Naive thymus-derived CD4-positive, alpha-beta T cell (primary cell): Measurements from ENCODE around the gene SERPINB11. TPM values are rescaled to one million over a fixed set of nuclear protein-coding genes. Genes with fewer than 3 reads are reported as not detected.

Experiments used
- ATAC-seq: fragments of 150-1000 bp; cut with Tn5 transposase; 2 replicates; pipeline ENCODE4 v1.10.0; 2021; ENCODE audit warnings: mild to moderate bottlenecking, moderate library complexity
- CTCF ChIA-PET: fragments of 350-600 bp; sonication (Branson Sonifier 250); formaldehyde crosslinking; loops from one replicate; lab custom pipeline; 2021; ENCODE audit warnings: antibody characterized with exemption; lab: Charles Lee
- POLR2A ChIA-PET: fragments of 350-600 bp; sonication (Branson Sonifier 250); formaldehyde crosslinking; loops from one replicate; lab custom pipeline; 2021; ENCODE audit warnings: antibody characterized with exemption, inconsistent platforms; lab: Charles Lee
- DNase-seq, 9 donors: peaks; one replicate each; pipeline versions ENCODE4 v3.0.0 to v3.0.0-alpha.2; 2020 to 2022; ENCODE audit warnings: mixed read lengths in 1 of 9
- H3K27ac ChIP-seq: one replicate; pipeline ENCODE4 v1.7.0; 2013; ENCODE audit warnings: mild to moderate bottlenecking, low read depth, low read length, moderate library complexity
- H3K27me3 ChIP-seq, 2 donors: one replicate each; pipeline ENCODE4 v1.7.0; 2013; ENCODE audit warnings: low read length in 2 of 2, mild to moderate bottlenecking in 2 of 2, moderate library complexity in 2 of 2; ENCODE audit not compliant: control insufficient read depth in 2 of 2, insufficient read depth in 2 of 2
- H3K36me3 ChIP-seq, 3 experiments: 1 replicate in 2 of 3; 2 replicates in 1 of 3; pipeline ENCODE4 v1.7.0; 2013; ENCODE audit warnings: low read length in 3 of 3, mild to moderate bottlenecking in 3 of 3, moderate library complexity in 1 of 3; ENCODE audit not compliant: insufficient read depth in 3 of 3, control insufficient read depth in 2 of 3
- H3K4me1 ChIP-seq, 2 donors: one replicate each; pipeline ENCODE4 v1.7.0; 2013; ENCODE audit warnings: low read length in 2 of 2, mild to moderate bottlenecking in 2 of 2, moderate library complexity in 1 of 2; ENCODE audit not compliant: control insufficient read depth in 2 of 2, insufficient read depth in 2 of 2
- H3K4me3 ChIP-seq: 2 replicates; pipeline ENCODE4 v1.7.0; 2013; ENCODE audit warnings: mild to moderate bottlenecking, low read length
- H3K9me3 ChIP-seq, 3 experiments: 1 replicate in 2 of 3; 2 replicates in 1 of 3; pipeline ENCODE4 v1.7.0; 2013; ENCODE audit warnings: low read length in 3 of 3; ENCODE audit not compliant: control insufficient read depth in 2 of 3
- H3K27ac Mint-ChIP-seq, 9 donors: one replicate each; pipeline ENCODE4 v1.8.0; 2020 to 2022; ENCODE audit warnings: mixed read lengths in 9 of 9, mild to moderate bottlenecking in 8 of 9, moderate library complexity in 5 of 9, inconsistent platforms in 2 of 9
- H3K27me3 Mint-ChIP-seq, 5 donors: one replicate each; pipeline ENCODE4 v1.8.0; 2021 to 2022; ENCODE audit warnings: mixed read lengths in 5 of 5, mild to moderate bottlenecking in 1 of 5
- H3K36me3 Mint-ChIP-seq, 5 donors: one replicate each; pipeline ENCODE4 v1.8.0; 2020 to 2022; ENCODE audit warnings: mixed read lengths in 5 of 5, mild to moderate bottlenecking in 3 of 5, inconsistent platforms in 1 of 5
- H3K4me1 Mint-ChIP-seq, 7 donors: one replicate each; pipeline ENCODE4 v1.8.0; 2020 to 2022; ENCODE audit warnings: mixed read lengths in 7 of 7, mild to moderate bottlenecking in 3 of 7, inconsistent platforms in 1 of 7
- H3K4me3 Mint-ChIP-seq, 10 donors: one replicate each; pipeline ENCODE4 v1.8.0; 2020 to 2022; ENCODE audit warnings: mild to moderate bottlenecking in 10 of 10, mixed read lengths in 10 of 10, moderate library complexity in 6 of 10, inconsistent platforms in 2 of 10
- H3K9me3 Mint-ChIP-seq, 11 donors: one replicate each; pipeline ENCODE4 v1.8.0; 2020 to 2022; ENCODE audit warnings: mixed read lengths in 11 of 11, mild to moderate bottlenecking in 4 of 11, inconsistent platforms in 1 of 11, moderate library complexity in 1 of 11
- intact Hi-C, 2 donors: fragments of 100-400 bp; cut with micrococcal nuclease; formaldehyde crosslinking; loops; one replicate each; pipeline ENCODE4 v1.15.1; 2023
- polyA plus RNA-seq, 2 donors: library from polyadenylated mRNA; unstranded; fragments of 300-500 nt; fragmentation: Illumina TruSeq; gene quantifications; one replicate each; pipeline ENCODE4 v1.2.3, GENCODE V29; 2021
- total RNA-seq, 6 experiments: library from RNA in 5 of 6; stranded (reverse) in 5 of 6; gene quantifications; 1 replicate in 5 of 6; 2 replicates in 1 of 6; pipeline ENCODE4 v1.2.3 and lab custom pipeline; 2021 to 2026

SERPINB11 gene
- total and polyA plus RNA-seq, 7 experiments from 2014 or later = not detected

DNA sequence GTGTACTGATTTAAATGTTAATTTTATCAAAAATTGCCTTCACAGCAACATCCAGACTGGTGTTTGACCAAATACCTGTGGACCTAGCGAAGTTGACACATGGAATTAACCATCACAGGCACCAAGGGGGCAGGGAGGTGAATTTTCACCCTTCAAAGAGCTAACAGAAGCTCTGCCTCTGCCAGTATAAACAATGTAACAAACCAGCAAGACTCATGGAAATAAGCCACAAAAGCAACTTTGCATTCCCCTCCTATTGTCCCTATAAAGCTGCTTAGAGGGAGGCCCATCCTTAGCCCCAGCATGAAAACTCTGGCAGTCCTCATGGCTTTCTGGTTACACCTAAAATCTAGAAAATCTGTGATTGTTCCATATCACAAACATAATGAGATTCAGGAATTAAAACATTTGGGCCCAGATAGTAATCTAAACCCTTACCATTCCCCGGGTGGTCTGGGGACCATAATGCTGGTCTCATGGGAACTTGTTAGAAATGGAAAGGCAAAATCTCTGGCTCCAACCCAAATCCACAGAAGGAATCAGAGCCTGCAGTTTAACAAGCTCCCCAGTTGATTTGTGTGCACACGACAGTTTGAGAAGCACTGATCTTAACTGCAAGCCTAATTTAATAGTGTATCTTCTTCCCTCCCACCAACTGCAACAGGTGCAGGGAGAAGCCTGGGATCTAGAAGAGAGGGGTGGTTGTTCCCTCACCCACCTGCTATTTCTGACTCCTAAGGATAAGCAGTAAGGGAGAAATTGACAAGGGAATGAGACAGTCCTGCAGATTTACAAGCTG, 23.1 kb downstream of the SERPINB11 start:
- Mint-ChIP-seq H3K4me1 (no peaks in the 10 kb centered on the region), H3K9me3 (peaks cover 0 to 5% (median 0%) of the 10 kb centered on the region in 11 donors), H3K36me3 (peaks cover 0 to 3% (median 0%) of the 10 kb centered on the region in 5 donors), H3K27me3 (peaks cover 0 to 22% (median 9%) of the 10 kb centered on the region in 5 donors), H3K4me3 (no peak overlapping the region), H3K27ac (no peak overlapping the region)
- no peak for DNase-seq
- H3K4me1 ChIP-seq = no peaks in the 10 kb centered on the region
- H3K36me3 ChIP-seq = no peaks in the 10 kb centered on the region
- POLR2A ChIA-PET = no interaction called here
- no peaks in the 10 kb centered on the region for H3K27me3 ChIP-seq
- no peak for ATAC-seq
- H3K9me3 ChIP-seq = no peaks in the 10 kb centered on the region
- H3K4me3 ChIP-seq = no peak overlapping the region
- intact Hi-C loops = no loop called here
- no peak overlapping the region for H3K27ac ChIP-seq
- CTCF ChIA-PET = no interaction called here

DNA sequence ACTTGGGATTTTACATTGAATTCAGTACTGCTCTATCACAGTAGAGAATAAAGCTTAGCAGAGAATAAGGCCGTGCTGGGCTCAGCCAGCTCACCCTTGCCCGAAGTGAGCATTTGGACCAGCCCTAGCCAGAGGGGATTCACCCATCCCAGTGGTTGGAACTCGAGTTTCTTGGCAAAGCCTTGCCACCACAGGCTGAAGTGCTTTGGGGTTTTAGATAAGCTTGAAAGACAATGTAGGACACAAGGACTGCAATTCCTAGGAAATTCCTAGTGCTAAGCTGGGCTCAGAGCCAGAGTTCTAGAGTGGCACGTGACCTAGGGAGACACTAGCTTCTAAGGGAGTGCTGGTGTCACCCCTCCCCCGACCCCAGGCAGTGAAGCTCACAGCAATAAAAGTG, 28.0 kb downstream of the SERPINB11 start:
- no peak overlapping the region for H3K27ac Mint-ChIP-seq
- ChIA-PET POLR2A (no interaction called here), CTCF (no interaction called here)
- ATAC-seq (no peak), DNase-seq (no peak)
- Histone ChIP-seq H3K27ac (no peak overlapping the region), H3K9me3 (no peaks in the 10 kb centered on the region), H3K4me3 (no peak overlapping the region), H3K4me1 (no peaks in the 10 kb centered on the region), H3K27me3 (no peaks in the 10 kb centered on the region), H3K36me3 (no peaks in the 10 kb centered on the region)
- H3K4me3 Mint-ChIP-seq = no peak overlapping the region
- H3K4me1 Mint-ChIP-seq = no peaks in the 10 kb centered on the region
- intact Hi-C loops = no loop called here
- H3K27me3 Mint-ChIP-seq = peaks cover 0 to 26% (median 5%) of the 10 kb centered on the region in 5 donors
- peaks cover 0 to 16% (median 2%) of the 10 kb centered on the region in 11 donors for H3K9me3 Mint-ChIP-seq
- peaks cover 0 to 3% (median 0%) of the 10 kb centered on the region in 5 donors for H3K36me3 Mint-ChIP-seq

DNA sequence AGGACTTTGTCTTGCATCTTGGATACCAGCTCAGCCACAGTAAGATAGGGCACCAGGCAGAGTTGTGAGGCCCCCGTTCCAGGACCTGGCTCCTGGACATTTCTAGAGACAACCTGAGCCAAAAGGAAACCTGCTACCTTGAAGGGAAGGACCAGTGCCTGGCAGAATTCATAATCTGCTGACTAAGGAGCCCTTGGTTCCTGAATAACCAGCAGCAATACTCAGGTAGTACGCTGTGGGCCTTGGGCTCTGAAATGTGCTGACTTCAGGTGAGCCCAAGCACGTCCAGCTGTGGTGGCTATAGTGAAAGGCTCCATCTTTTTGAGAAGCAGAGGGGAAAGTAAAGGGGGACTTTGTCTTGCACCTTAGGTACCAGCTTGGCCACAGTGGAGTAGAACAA, 28.5 kb downstream of the SERPINB11 start:
- Histone ChIP-seq H3K4me1 (no peaks in the 10 kb centered on the region), H3K36me3 (no peaks in the 10 kb centered on the region), H3K27me3 (no peaks in the 10 kb centered on the region), H3K27ac (no peak overlapping the region), H3K4me3 (no peak overlapping the region), H3K9me3 (no peaks in the 10 kb centered on the region)
- peaks cover 0 to 23% (median 5%) of the 10 kb centered on the region in 5 donors for H3K27me3 Mint-ChIP-seq
- H3K27ac Mint-ChIP-seq = no peak overlapping the region
- H3K9me3 Mint-ChIP-seq = peaks cover 0 to 16% (median 2%) of the 10 kb centered on the region in 11 donors
- ChIA-PET POLR2A (no interaction called here), CTCF (no interaction called here)
- H3K4me1 Mint-ChIP-seq = no peaks in the 10 kb centered on the region
- ATAC-seq (no peak), DNase-seq (no peak)
- no peak overlapping the region for H3K4me3 Mint-ChIP-seq
- peaks cover 0 to 3% (median 0%) of the 10 kb centered on the region in 5 donors for H3K36me3 Mint-ChIP-seq
- intact Hi-C loops = no loop called here

DNA sequence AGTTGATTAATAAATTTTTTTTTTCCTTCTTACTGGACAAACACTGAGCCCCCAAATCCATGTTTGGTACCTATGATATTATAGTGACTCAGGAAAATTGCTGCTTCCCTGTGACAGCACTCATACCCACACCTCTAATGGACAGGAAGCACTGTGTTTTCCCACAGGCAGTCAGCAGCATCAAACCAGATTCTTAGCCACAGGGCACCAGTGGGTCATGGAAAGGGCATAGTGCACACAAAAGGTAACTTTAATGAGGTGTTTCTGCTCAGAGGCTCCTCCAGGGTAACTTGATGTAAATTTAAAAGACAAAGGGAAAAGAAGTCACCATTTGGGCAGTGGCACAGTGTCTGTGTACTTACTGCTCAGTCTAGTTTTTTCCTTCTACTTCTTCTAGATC, 34.1 kb downstream of the SERPINB11 start:
- no peak overlapping the region for H3K27ac Mint-ChIP-seq

DNA sequence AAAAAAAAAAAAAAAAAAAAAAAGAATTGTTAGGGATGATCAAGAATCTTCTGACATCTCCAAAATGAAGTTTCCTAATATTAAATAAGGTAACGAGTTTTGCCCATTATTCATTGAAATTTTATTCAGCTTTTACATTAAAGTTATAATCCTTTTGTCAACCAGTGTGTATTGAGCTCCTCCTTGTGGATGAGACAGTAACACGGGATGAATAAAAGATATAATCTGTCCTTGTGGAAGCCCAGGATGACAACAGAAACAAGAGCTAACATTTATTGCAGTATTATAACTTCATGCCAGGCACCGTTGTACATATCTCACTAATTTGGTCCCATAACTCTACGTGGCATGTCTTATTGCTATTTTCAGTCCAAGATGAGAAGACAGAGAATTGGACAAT, 39.0 kb downstream of the SERPINB11 start:
- DNase-seq (no peak), ATAC-seq (no peak)
- no peaks in the 10 kb centered on the region for H3K4me1 ChIP-seq
- no peaks in the 10 kb centered on the region for H3K36me3 ChIP-seq
- H3K27ac Mint-ChIP-seq = no peak overlapping the region
- ChIA-PET CTCF (no interaction called here), POLR2A (no interaction called here)
- H3K4me3 Mint-ChIP-seq = no peak overlapping the region
- H3K4me1 Mint-ChIP-seq = peaks cover 0 to 2% (median 0%) of the 10 kb centered on the region in 7 donors
- peaks cover 0 to 7% (median 0%) of the 10 kb centered on the region in 5 donors for H3K27me3 Mint-ChIP-seq
- intact Hi-C loops = no loop called here
- H3K27me3 ChIP-seq = no peaks in the 10 kb centered on the region
- no peaks in the 10 kb centered on the region for H3K36me3 Mint-ChIP-seq
- no peak overlapping the region for H3K27ac ChIP-seq
- peaks cover 0 to 11% (median 2%) of the 10 kb centered on the region in 11 donors for H3K9me3 Mint-ChIP-seq
- H3K4me3 ChIP-seq = no peak overlapping the region
- no peaks in the 10 kb centered on the region for H3K9me3 ChIP-seq

More for the DNA sequence above, 34.1 kb downstream of the SERPINB11 start:
- intact Hi-C loops = no loop called here
- H3K4me1 ChIP-seq = no peaks in the 10 kb centered on the region
- no peak overlapping the region for H3K4me3 ChIP-seq
- DNase-seq (no peak), ATAC-seq (no peak)
- Mint-ChIP-seq H3K9me3 (peaks cover 0 to 17% (median 2%) of the 10 kb centered on the region in 11 donors), H3K4me1 (no peaks in the 10 kb centered on the region), H3K27me3 (peaks cover 0 to 6% (median 0%) of the 10 kb centered on the region in 5 donors), H3K36me3 (no peaks in the 10 kb centered on the region), H3K4me3 (no peak overlapping the region)
- H3K27ac ChIP-seq = no peak overlapping the region
- ChIA-PET CTCF (no interaction called here), POLR2A (no interaction called here)
- H3K9me3 ChIP-seq = no peaks in the 10 kb centered on the region
- H3K36me3 ChIP-seq = no peaks in the 10 kb centered on the region
- no peaks in the 10 kb centered on the region for H3K27me3 ChIP-seq

DNA sequence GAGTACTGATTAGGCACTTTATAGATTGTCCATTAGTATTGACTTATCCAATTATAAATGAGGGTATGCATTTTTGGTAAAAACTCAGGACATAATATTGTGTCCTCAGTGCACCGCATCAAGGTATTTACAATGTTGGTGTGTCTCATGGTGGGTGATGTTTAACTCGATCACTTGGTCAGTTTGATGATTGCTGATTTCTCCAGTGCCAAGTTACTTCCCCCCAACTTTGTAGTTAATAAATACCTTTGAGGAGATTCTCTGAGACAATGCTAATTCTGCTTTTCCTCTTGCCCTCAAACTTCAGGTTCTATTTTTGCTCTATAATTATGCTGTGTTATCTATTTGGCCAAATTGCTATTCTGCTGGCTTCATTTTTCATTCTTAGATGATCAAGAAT, 44.2 kb downstream of the SERPINB11 start:
- Mint-ChIP-seq H3K4me3 (no peak overlapping the region), H3K36me3 (no peaks in the 10 kb centered on the region), H3K4me1 (peaks cover 0 to 3% (median 0%) of the 10 kb centered on the region in 7 donors), H3K9me3 (peaks cover 0 to 13% (median 3%) of the 10 kb centered on the region in 11 donors), H3K27ac (no peak overlapping the region), H3K27me3 (peaks cover 0 to 9% (median 0%) of the 10 kb centered on the region in 5 donors)
- ATAC-seq (no peak), DNase-seq (no peak)
- intact Hi-C loops = no loop called here
- POLR2A ChIA-PET = no interaction called here
- H3K27me3 ChIP-seq = no peaks in the 10 kb centered on the region
- CTCF ChIA-PET = no interaction called here
- H3K4me3 ChIP-seq = no peak overlapping the region
- no peaks in the 10 kb centered on the region for H3K36me3 ChIP-seq
- H3K4me1 ChIP-seq = no peaks in the 10 kb centered on the region
- no peak overlapping the region for H3K27ac ChIP-seq
- no peaks in the 10 kb centered on the region for H3K9me3 ChIP-seq

DNA sequence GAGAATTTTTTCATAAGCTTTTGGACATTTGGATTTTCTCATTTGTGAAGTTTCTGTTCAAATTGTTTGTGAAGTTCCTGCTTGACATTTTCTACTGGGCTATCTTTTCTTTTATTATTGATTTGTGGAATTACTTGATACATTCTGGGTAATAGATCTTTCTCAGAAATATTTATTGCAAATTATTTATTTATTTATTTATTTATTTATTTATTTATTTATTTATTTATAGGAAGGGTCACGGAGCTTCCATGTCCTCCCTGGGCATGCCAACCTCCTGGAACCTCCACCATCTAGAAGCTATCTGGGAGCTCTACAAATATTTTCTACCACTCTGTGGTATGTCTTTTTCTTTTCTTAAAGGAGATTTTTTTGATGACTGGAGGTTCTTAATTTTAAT, 46.7 kb downstream of the SERPINB11 start:
- Histone ChIP-seq H3K9me3 (no peaks in the 10 kb centered on the region), H3K27me3 (no peaks in the 10 kb centered on the region), H3K4me1 (no peaks in the 10 kb centered on the region), H3K4me3 (no peak overlapping the region), H3K36me3 (no peaks in the 10 kb centered on the region), H3K27ac (no peak overlapping the region)
- H3K36me3 Mint-ChIP-seq = peaks cover 0 to 3% (median 0%) of the 10 kb centered on the region in 5 donors
- peaks cover 0 to 19% (median 3%) of the 10 kb centered on the region in 11 donors for H3K9me3 Mint-ChIP-seq
- CTCF ChIA-PET = no interaction called here
- POLR2A ChIA-PET = no interaction called here
- peaks cover 0 to 1% (median 0%) of the 10 kb centered on the region in 7 donors for H3K4me1 Mint-ChIP-seq
- peaks cover 0 to 20% (median 7%) of the 10 kb centered on the region in 5 donors for H3K27me3 Mint-ChIP-seq
- ATAC-seq (no peak), DNase-seq (no peak)
- H3K27ac Mint-ChIP-seq = no peak overlapping the region
- intact Hi-C loops = no loop called here
- H3K4me3 Mint-ChIP-seq = no peak overlapping the region
